Bronchial epithelial cell (primary cell): ENCODE measurements around the gene SULF2. TPM values are rescaled to one million over a fixed set of nuclear protein-coding genes. Genes with fewer than 3 reads are reported as not detected.

Experiments
- DNase-seq: peaks from one replicate; pipeline ENCODE4 v3.0.0-alpha.2; 2010; ENCODE audit warnings: low read depth
- FAIRE-seq: peaks from 2 replicates; lab custom pipeline; 2011; peaks lifted over from hg19 to GRCh38; lab: Jason Lieb, UNC
- H3K27me3 ChIP-seq: 2 replicates; pipeline ENCODE4 v1.5.1; 2011; ENCODE audit warnings: low read length; ENCODE audit not compliant: control insufficient read depth, insufficient read depth
- H3K36me3 ChIP-seq: 2 replicates; pipeline ENCODE4 v1.5.1; 2011; ENCODE audit warnings: low read length; ENCODE audit not compliant: control insufficient read depth, insufficient read depth
- H3K4me3 ChIP-seq: 2 replicates; pipeline ENCODE4 v1.5.1; 2011; ENCODE audit warnings: mild to moderate bottlenecking, low read depth, low read length, control low read depth
- CTCF ChIP-seq: IDR thresholded peaks from 2 replicates; pipeline ENCODE4 v1.5.1; 2011; ENCODE audit warnings: mild to moderate bottlenecking, moderate library complexity, low read length, control low read depth, inconsistent platforms; ENCODE audit not compliant: insufficient read depth, severe bottlenecking
- total RNA-seq: library from RNA; depleted of rRNA; stranded (reverse); fragments of >200 nt; gene quantifications from 2 replicates; pipeline ENCODE4 v1.2.1, GENCODE V29; 2014

Gene SULF2
- total RNA-seq, 1 donor from 2014 or later: 31.6 TPM

- DNase-seq (no peak), FAIRE-seq (no peak)
- Histone ChIP-seq H3K36me3 (peaks cover 16% of the 10 kb centered on the region), H3K4me3 (no peak overlapping the region), H3K27me3 (no peaks in the 10 kb centered on the region)
- TF ChIP-seq CTCF: no peak
These were observed 112.2 kb downstream of the SULF2 start for GRCh38 chr20:47672886-47673670.

GRCh38 chr20:47672166-47672565 lies 113.1 kb downstream of the SULF2 start:
- no peaks in the 10 kb centered on the region for H3K27me3 ChIP-seq
- FAIRE-seq (no peak), DNase-seq (no peak)
- H3K36me3 ChIP-seq: peaks cover 15% of the 10 kb centered on the region
- no peak overlapping the region for H3K4me3 ChIP-seq
- no peak for TF ChIP-seq CTCF

- no peak for TF ChIP-seq CTCF
- H3K36me3 ChIP-seq: peaks cover 11% of the 10 kb centered on the region
- H3K4me3 ChIP-seq: no peak overlapping the region
- FAIRE-seq (no peak), DNase-seq (no peak)
- H3K27me3 ChIP-seq: no peaks in the 10 kb centered on the region
These were observed 114.4 kb downstream of the SULF2 start for GRCh38 chr20:47670913-47671312.

- H3K27me3 ChIP-seq: no peaks in the 10 kb centered on the region
- H3K4me3 ChIP-seq: no peak overlapping the region
- DNase-seq: no peak
- H3K36me3 ChIP-seq: peaks cover 11% of the 10 kb centered on the region
- TF ChIP-seq CTCF: no peak
- no peak for FAIRE-seq
These were observed 115.1 kb downstream of the SULF2 start for GRCh38 chr20:47669927-47670890.

- FAIRE-seq (no peak), DNase-seq (no peak)
- Histone ChIP-seq H3K4me3 (no peak overlapping the region), H3K36me3 (peaks cover 9% of the 10 kb centered on the region), H3K27me3 (no peaks in the 10 kb centered on the region)
- TF ChIP-seq CTCF: no peak
These were observed 115.8 kb downstream of the SULF2 start for GRCh38 chr20:47669489-47669888.
